ENCODE measurements around the gene TPH2.

DNA sequence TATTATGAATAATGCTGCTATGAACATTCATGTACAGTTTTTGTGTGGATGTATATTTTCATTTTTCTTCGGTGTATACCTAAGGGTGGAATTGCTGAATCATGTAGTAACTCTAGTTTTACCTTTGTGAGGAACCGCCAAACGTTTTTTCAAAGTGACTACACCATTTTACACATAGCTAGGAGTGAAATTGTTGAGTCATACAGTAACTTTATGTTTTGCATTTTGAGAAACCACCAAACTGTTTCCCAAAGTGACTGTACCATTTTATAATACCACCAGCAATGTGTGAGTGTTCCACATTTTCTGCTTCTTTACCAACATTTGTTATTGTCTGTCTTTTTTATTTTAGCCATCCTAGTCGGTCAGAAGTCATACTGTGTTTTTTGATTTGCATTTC, 3.1 kb upstream of the TPH2 start:
- TF ChIP-seq YY1 (IDR thresholded peaks at IDR 0.05) = no peak
- TF ChIP-seq, protein P1, sequence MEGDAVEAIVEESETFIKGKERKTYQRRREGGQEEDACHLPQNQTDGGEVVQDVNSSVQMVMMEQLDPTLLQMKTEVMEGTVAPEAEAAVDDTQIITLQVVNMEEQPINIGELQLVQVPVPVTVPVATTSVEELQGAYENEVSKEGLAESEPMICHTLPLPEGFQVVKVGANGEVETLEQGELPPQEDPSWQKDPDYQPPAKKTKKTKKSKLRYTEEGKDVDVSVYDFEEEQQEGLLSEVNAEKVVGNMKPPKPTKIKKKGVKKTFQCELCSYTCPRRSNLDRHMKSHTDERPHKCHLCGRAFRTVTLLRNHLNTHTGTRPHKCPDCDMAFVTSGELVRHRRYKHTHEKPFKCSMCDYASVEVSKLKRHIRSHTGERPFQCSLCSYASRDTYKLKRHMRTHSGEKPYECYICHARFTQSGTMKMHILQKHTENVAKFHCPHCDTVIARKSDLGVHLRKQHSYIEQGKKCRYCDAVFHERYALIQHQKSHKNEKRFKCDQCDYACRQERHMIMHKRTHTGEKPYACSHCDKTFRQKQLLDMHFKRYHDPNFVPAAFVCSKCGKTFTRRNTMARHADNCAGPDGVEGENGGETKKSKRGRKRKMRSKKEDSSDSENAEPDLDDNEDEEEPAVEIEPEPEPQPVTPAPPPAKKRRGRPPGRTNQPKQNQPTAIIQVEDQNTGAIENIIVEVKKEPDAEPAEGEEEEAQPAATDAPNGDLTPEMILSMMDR (IDR thresholded peaks at IDR 0.05; ENCODE audit: low read depth, low read length, missing input control) = no peak
- TF ChIP-seq, protein P2, sequence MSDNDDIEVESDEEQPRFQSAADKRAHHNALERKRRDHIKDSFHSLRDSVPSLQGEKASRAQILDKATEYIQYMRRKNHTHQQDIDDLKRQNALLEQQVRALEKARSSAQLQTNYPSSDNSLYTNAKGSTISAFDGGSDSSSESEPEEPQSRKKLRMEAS (IDR thresholded peaks at IDR 0.05) = no peak
- TF ChIP-seq GABPA (IDR thresholded peaks at IDR 0.05 in 1 of 2, conservative IDR thresholded peaks at IDR 0.05 in 1 of 2) = no peak

Data from liver (tissue), 3 donors.